Measurements from ENCODE around the gene ERICH3. TPM values are rescaled to one million over a fixed set of nuclear protein-coding genes. Genes with fewer than 3 reads are reported as not detected.

Gene ERICH3
- total and polyA plus RNA-seq, 8 donors, result 0.06 to 6.8 (median 3.6) TPM

DNA sequence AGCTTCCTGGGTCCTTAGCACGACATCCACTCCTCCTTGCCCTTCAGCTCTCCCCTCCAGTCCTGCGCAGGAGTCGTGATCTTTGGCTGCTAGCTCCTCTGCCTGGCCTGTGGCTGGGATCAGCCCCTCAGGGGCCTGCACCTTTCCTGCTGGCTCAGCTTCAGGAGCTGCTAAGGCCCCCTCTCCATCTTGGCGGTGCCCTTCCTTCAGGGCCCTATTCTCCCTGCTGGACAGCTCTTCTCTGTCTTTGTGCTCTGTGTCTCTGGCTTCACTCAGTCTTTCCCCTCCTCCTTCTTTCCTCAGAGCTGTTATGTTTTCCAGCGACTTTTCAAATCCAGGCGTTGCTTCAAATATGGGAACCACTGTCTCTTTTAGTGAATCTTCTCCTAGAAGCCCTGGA, 101.7 kb downstream of the ERICH3 start:
- ATAC-seq, result no peak
- TF ChIP-seq, protein P1, sequence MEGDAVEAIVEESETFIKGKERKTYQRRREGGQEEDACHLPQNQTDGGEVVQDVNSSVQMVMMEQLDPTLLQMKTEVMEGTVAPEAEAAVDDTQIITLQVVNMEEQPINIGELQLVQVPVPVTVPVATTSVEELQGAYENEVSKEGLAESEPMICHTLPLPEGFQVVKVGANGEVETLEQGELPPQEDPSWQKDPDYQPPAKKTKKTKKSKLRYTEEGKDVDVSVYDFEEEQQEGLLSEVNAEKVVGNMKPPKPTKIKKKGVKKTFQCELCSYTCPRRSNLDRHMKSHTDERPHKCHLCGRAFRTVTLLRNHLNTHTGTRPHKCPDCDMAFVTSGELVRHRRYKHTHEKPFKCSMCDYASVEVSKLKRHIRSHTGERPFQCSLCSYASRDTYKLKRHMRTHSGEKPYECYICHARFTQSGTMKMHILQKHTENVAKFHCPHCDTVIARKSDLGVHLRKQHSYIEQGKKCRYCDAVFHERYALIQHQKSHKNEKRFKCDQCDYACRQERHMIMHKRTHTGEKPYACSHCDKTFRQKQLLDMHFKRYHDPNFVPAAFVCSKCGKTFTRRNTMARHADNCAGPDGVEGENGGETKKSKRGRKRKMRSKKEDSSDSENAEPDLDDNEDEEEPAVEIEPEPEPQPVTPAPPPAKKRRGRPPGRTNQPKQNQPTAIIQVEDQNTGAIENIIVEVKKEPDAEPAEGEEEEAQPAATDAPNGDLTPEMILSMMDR (IDR thresholded peaks at IDR 0.05), result no peak
- no peak for DNase-seq
- H3K36me3 ChIP-seq, result no peaks in the 10 kb centered on the region
- intact Hi-C loops (cut with DNase I), result no loop called here
- H3K4me1 ChIP-seq, result no peaks in the 10 kb centered on the region
- peaks cover 0 to 5% of the 10 kb centered on the region in 2 donors for H3K27me3 ChIP-seq
- no peak overlapping the region for H3K27ac ChIP-seq
- H3K9me3 ChIP-seq, result no peaks in the 10 kb centered on the region
- H3K4me3 ChIP-seq, result no peak overlapping the region

DNA sequence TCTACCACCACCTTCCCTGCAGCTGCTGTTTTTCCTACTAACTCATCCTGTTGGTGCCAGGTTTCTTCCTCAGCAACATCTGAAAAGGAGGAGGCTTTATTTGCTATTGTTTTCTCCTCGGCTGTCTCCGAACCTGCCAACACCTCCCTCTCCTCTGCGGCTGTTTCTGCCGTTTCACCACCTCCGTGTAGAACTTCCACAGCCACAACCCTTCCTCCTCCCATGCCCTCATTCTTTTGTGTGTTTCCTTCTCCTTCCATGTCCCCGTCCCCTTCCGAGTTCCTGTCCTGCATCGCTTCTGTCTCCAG, 102.1 kb downstream of the ERICH3 start:
- no peaks in the 10 kb centered on the region for H3K9me3 ChIP-seq
- ATAC-seq (no peak), DNase-seq (no peak)
- H3K4me1 ChIP-seq, result no peaks in the 10 kb centered on the region
- H3K4me3 ChIP-seq, result no peak overlapping the region
- peaks cover 0 to 5% of the 10 kb centered on the region in 2 donors for H3K27me3 ChIP-seq
- no peaks in the 10 kb centered on the region for H3K36me3 ChIP-seq
- intact Hi-C loops (cut with DNase I), result no loop called here
- TF ChIP-seq, protein P1 (IDR thresholded peaks at IDR 0.05), result no peak
- no peak overlapping the region for H3K27ac ChIP-seq

DNA sequence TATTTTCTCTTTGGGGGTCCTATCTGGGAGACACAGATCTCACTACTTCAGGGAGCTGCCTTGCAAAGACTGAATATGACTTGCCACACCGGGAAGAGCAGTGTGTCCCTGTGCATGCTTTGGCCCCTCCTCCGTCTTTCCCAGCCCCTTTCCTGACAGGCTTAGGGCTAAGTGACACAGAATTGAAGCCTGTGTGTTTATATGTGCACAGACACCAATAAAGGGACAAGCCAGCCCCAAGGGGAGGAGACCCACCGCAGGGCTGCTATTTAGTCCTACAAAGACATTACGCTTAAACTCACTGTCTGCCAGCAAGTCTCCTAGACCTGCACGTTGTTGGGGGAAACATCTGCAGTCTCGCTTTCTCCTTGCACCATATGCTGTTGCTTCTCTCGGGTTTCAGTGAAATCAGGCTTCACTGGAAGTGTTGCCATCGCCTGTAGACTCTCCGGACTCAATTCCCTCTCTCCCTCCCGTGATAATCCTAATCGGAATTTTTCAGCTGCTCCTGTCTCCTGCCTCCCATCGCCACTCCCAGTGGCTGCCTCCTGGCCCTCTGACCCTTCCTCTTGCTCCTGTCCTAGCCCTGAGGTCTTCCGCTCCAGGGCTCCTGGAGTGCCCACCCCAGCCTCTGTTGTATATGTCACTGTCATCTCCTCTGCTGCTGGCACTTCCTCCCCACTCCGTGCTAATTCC, 102.6 kb downstream of the ERICH3 start:
- H3K9me3 ChIP-seq, result no peaks in the 10 kb centered on the region
- intact Hi-C loops (cut with DNase I), result no loop called here
- DNase-seq (no peak), ATAC-seq (no peak)
- TF ChIP-seq, protein P1 (IDR thresholded peaks at IDR 0.05), result no peak
- H3K4me1 ChIP-seq, result no peaks in the 10 kb centered on the region
- H3K36me3 ChIP-seq, result no peaks in the 10 kb centered on the region
- no peak overlapping the region for H3K4me3 ChIP-seq
- H3K27ac ChIP-seq, result no peak overlapping the region
- peaks cover 0 to 5% of the 10 kb centered on the region in 2 donors for H3K27me3 ChIP-seq

DNA sequence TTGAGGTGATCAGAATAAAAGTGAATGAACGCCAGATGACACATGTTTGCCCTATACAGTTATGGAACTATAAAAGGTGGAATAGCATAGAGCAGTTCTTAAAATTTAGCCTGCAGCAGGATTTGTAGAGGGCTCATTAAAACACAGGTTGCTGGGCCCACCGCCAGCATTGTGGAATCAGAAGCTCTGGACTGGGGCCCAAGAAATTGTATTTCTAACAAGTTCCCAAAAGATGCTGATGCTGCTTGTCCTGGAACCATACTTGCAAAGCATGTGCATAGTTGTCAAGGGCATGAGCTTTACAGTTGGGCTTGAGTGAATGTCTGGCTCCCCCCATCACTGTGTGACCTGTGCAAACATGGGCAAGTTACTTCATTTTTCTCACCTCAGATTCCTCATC, 123.7 kb downstream of the ERICH3 start:
- Histone ChIP-seq H3K27ac (no peak overlapping the region), H3K4me3 (no peak overlapping the region), H3K36me3 (no peaks in the 10 kb centered on the region), H3K4me1 (no peaks in the 10 kb centered on the region), H3K27me3 (no peaks in the 10 kb centered on the region), H3K9me3 (no peaks in the 10 kb centered on the region)
- TF ChIP-seq, protein P1 (IDR thresholded peaks at IDR 0.05), result no peak
- ATAC-seq (no peak), DNase-seq (no peak)
- intact Hi-C loops (cut with DNase I), result no loop called here

DNA sequence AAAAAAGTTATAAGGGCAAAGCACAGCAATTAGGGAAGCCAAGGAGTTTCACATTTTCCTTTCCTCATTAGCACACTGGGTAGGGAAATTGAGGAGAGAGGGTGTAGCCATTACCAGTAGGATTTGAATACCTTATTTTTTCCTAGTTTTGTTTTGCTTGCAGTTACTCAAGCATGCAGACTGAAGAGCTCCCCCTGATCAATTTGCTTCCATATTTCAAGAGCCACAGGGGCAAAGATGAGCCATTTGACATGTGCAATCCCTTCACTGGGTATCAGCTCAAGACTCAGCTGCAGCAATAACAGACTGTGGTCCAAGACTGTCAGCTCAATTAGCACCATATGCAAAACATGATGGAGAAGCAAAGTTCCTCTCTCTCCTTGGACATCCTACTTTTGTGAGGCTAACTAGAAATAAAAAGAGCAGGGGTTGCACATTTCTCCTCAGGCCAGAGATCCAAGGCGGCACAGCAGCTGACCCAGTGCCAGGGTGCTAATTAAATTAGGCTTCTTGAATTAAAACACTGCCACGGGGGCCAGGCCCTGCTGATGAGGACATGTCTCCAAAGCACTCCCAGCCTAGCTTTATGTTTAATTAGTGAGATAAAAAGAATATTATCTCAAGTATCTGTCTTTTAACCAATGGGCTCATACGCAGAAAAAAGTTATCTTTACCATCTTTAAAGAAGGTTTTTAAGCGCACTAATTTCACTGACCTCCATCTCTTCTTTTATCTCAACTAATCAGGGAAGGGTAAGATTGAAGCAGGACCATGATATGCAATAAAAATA, 124.4 kb downstream of the ERICH3 start:
- H3K9me3 ChIP-seq, result no peaks in the 10 kb centered on the region
- H3K27ac ChIP-seq, result no peak overlapping the region
- ATAC-seq (no peak), DNase-seq (no peak)
- H3K36me3 ChIP-seq, result no peaks in the 10 kb centered on the region
- no peaks in the 10 kb centered on the region for H3K4me1 ChIP-seq
- intact Hi-C loops (cut with DNase I), result no loop called here
- no peak overlapping the region for H3K4me3 ChIP-seq
- H3K27me3 ChIP-seq, result no peaks in the 10 kb centered on the region
- TF ChIP-seq, protein P1 (IDR thresholded peaks at IDR 0.05), result no peak

All from left lung (tissue), 10 donors.